B cell (primary cell): Measurements from ENCODE around the gene GPC5. TPM values are rescaled to one million over a fixed set of nuclear protein-coding genes. Genes with fewer than 3 reads are reported as not detected.

Experiments
- ATAC-seq: fragments of 200-7000 bp; cut with Tn5 transposase; one replicate; pipeline ENCODE4 v1.10.0; 2021; ENCODE audit warnings: low read depth, mild to moderate bottlenecking, moderate number of reproducible peaks, moderate library complexity
- CTCF ChIA-PET: fragments of 350-600 bp; sonication (Branson Sonifier 250); formaldehyde crosslinking; loops from one replicate; lab custom pipeline; 2021; ENCODE audit warnings: antibody characterized with exemption, inconsistent platforms; lab: Charles Lee
- POLR2A ChIA-PET: fragments of 350-600 bp; sonication (Branson Sonifier 250); formaldehyde crosslinking; loops from one replicate; lab custom pipeline; 2021; ENCODE audit warnings: antibody characterized with exemption; lab: Charles Lee
- DNase-seq: peaks from one replicate; pipeline ENCODE4 v3.0.0; 2013
- H2AFZ ChIP-seq: 2 replicates; pipeline ENCODE4 v1.6.1; 2012; ENCODE audit warnings: mild to moderate bottlenecking, low read depth, low read length; ENCODE audit not compliant: insufficient read depth, poor library complexity, severe bottlenecking
- H3K27ac ChIP-seq, 2 donors: 1 replicate in 1 of 2; 2 replicates in 1 of 2; pipeline ENCODE4 v1.5.1; 2012 to 2013; ENCODE audit warnings: low read length in 2 of 2, mild to moderate bottlenecking in 2 of 2, moderate library complexity in 1 of 2
- H3K27me3 ChIP-seq, 4 experiments: fragments of 200-600 bp in 1 of 4; sonication (generic) in 1 of 4; replicated peaks in 1 of 4; 1 replicate in 2 of 4; 2 replicates in 2 of 4; pipeline versions ENCODE4 v1.6.1 to v1.7.0; 2013 to 2016; ENCODE audit warnings: low read length in 3 of 4, mild to moderate bottlenecking in 2 of 4, mixed read lengths in 1 of 4, moderate library complexity in 1 of 4; ENCODE audit not compliant: insufficient read depth in 4 of 4, control insufficient read depth in 3 of 4; ENCODE audit errors: control extremely low read depth in 1 of 4
- H3K36me3 ChIP-seq, 2 experiments: replicated peaks in 1 of 2; 1 replicate in 1 of 2; 2 replicates in 1 of 2; pipeline versions ENCODE4 v1.6.1 to v1.7.1; 2013; ENCODE audit warnings: low read length in 1 of 2; ENCODE audit not compliant: insufficient read depth in 2 of 2, control insufficient read depth in 1 of 2; ENCODE audit errors: control extremely low read depth in 1 of 2, extremely low read depth in 1 of 2
- H3K4me1 ChIP-seq, 2 donors: fragments of 200-600 bp in 1 of 2; sonication (generic) in 1 of 2; 1 replicate in 1 of 2; 2 replicates in 1 of 2; pipeline versions ENCODE4 v1.5.1 to v1.6.1; 2013 to 2017; ENCODE audit warnings: low read length in 2 of 2; ENCODE audit not compliant: control insufficient read depth in 2 of 2, insufficient read depth in 2 of 2
- H3K4me2 ChIP-seq: replicated peaks from 2 replicates; pipeline ENCODE3; 2012; ENCODE audit warnings: mild to moderate bottlenecking, low read depth, low read length; ENCODE audit not compliant: poor library complexity, severe bottlenecking
- H3K4me3 ChIP-seq, 5 experiments: fragments of 200-600 bp in 1 of 5; sonication (generic) in 1 of 5; 1 replicate in 3 of 5; 2 replicates in 2 of 5; pipeline versions ENCODE4 v1.5.1 to v1.7.0; 2011 to 2016; ENCODE audit warnings: low read length in 4 of 5, mild to moderate bottlenecking in 4 of 5, low read depth in 2 of 5, control low read depth in 1 of 5, moderate library complexity in 1 of 5; ENCODE audit not compliant: insufficient read depth in 1 of 5; ENCODE audit errors: control extremely low read depth in 1 of 5, extremely low read depth in 1 of 5
- H3K79me2 ChIP-seq: fragments of 200-600 bp; sonication (generic); one replicate; pipeline ENCODE4 v1.6.0; 2016; ENCODE audit warnings: low read length; ENCODE audit not compliant: control insufficient read depth, insufficient read depth
- H3K9ac ChIP-seq: fragments of 200-600 bp; sonication (generic); 2 replicates; pipeline ENCODE4 v1.6.1; 2017; ENCODE audit warnings: mild to moderate bottlenecking, low read length, moderate library complexity
- H3K9me3 ChIP-seq, 3 donors: one replicate each; pipeline versions ENCODE4 v1.6.1 to v1.7.1; 2013; ENCODE audit warnings: low read length in 2 of 3; ENCODE audit not compliant: control insufficient read depth in 2 of 3, insufficient read depth in 1 of 3; ENCODE audit errors: control extremely low read depth in 1 of 3
- H4K20me1 ChIP-seq: 2 replicates; pipeline ENCODE4 v1.6.0; 2012; ENCODE audit warnings: mild to moderate bottlenecking, low read length; ENCODE audit not compliant: insufficient read depth, control insufficient read depth, poor library complexity, severe bottlenecking
- H3K27ac Mint-ChIP-seq: one replicate; pipeline ENCODE4 v1.8.0; 2021; ENCODE audit warnings: mixed read lengths
- H3K27me3 Mint-ChIP-seq: one replicate; pipeline ENCODE4 v1.8.0; 2021; ENCODE audit warnings: mixed read lengths
- H3K4me1 Mint-ChIP-seq: one replicate; pipeline ENCODE4 v1.8.0; 2021; ENCODE audit warnings: mixed read lengths
- H3K4me3 Mint-ChIP-seq: one replicate; pipeline ENCODE4 v1.8.0; 2021; ENCODE audit warnings: mixed read lengths
- H3K9me3 Mint-ChIP-seq: one replicate; pipeline ENCODE4 v1.8.0; 2022; ENCODE audit warnings: mixed read lengths; ENCODE audit not compliant: insufficient read depth
- EZH2 ChIP-seq: IDR thresholded peaks from 2 replicates; pipeline ENCODE4 v1.6.1; 2012; ENCODE audit warnings: borderline replicate concordance, low read depth, mild to moderate bottlenecking, moderate library complexity, low read length; ENCODE audit not compliant: insufficient read depth, poor library complexity, severe bottlenecking
- WGBS: methylation state at CpG from one replicate; pipeline ENCODE4 v1.1.5; 2013; ENCODE audit warnings: missing lambda C conversion rate; ENCODE audit not compliant: insufficient coverage; 5-methylcytosine and 5-hydroxymethylcytosine counted together
- intact Hi-C: fragments of 100-400 bp; cut with micrococcal nuclease; formaldehyde crosslinking; loops from one replicate; pipeline ENCODE4 v1.10.0; 2022
- polyA plus RNA-seq: library from polyadenylated mRNA; depleted of rRNA; stranded (reverse); fragments of >200 nt; gene quantifications from 2 replicates; pipeline ENCODE4 v1.2.3, GENCODE V29; 2012
- total RNA-seq, 2 donors: library from RNA; stranded (reverse); fragments of 120-200 nt in 1 of 2; gene quantifications; 1 replicate in 1 of 2; 2 replicates in 1 of 2; pipeline versions ENCODE4 v1.2.3 to v1.2.4, GENCODE V29; 2013 to 2022
- TF ChIP-seq, protein P1 (sequence below): fragments of 200-600 bp; IDR thresholded peaks from one replicate; pipeline ENCODE4 v1.8.0; 2022; ENCODE audit warnings: antibody characterized with exemption, mild to moderate bottlenecking

The GPC5 gene
- total and polyA plus RNA-seq, 2 donors (not counting 1 experiment from before 2014, with no cell fraction given), result 0.15 to 0.30 TPM

DNA sequence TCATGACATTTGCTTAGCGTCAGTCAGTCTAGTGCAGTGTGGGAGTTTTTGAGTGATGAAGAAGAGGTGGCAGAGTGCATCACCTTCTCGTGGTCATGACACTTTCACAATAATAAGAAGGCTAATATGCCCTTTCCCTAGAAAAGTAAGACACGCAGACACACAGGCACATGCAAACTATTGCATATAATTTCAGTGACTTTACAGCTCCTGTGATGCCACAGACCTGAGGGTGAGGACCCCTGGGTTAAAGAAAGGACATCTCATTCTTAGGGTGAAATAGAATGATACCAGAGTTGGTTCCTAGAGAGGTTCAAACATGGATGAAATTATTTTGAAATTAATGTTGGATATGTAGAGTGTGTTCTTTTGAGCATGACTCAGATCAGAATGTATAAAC lies 300.3 kb downstream of the GPC5 start:
- DNase-seq, result no peak
- H3K27me3 Mint-ChIP-seq, result no peaks in the 10 kb centered on the region
- Histone ChIP-seq H3K27me3 (no peaks in the 10 kb centered on the region), H4K20me1 (no peaks in the 10 kb centered on the region), H3K4me1 (no peaks in the 10 kb centered on the region), H3K27ac (no peak overlapping the region), H2AFZ (no peak overlapping the region), H3K36me3 (no peaks in the 10 kb centered on the region), H3K79me2 (no peaks in the 10 kb centered on the region), H3K4me3 (no peak overlapping the region), H3K9ac (no peak overlapping the region), H3K9me3 (no peaks in the 10 kb centered on the region), H3K4me2 (no peak overlapping the region)
- no peak overlapping the region for H3K27ac Mint-ChIP-seq
- intact Hi-C loops, result no loop called here
- WGBS, result no CpG with 5 or more reads among the region's 3 CpGs
- no peak for TF ChIP-seq EZH2
- TF ChIP-seq, protein P1, sequence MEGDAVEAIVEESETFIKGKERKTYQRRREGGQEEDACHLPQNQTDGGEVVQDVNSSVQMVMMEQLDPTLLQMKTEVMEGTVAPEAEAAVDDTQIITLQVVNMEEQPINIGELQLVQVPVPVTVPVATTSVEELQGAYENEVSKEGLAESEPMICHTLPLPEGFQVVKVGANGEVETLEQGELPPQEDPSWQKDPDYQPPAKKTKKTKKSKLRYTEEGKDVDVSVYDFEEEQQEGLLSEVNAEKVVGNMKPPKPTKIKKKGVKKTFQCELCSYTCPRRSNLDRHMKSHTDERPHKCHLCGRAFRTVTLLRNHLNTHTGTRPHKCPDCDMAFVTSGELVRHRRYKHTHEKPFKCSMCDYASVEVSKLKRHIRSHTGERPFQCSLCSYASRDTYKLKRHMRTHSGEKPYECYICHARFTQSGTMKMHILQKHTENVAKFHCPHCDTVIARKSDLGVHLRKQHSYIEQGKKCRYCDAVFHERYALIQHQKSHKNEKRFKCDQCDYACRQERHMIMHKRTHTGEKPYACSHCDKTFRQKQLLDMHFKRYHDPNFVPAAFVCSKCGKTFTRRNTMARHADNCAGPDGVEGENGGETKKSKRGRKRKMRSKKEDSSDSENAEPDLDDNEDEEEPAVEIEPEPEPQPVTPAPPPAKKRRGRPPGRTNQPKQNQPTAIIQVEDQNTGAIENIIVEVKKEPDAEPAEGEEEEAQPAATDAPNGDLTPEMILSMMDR, result no peak
- no peak for ATAC-seq
- H3K9me3 Mint-ChIP-seq, result peaks cover 6% of the 10 kb centered on the region
- ChIA-PET CTCF (no interaction called here), POLR2A (no interaction called here)
- no peak overlapping the region for H3K4me3 Mint-ChIP-seq
- H3K4me1 Mint-ChIP-seq, result no peaks in the 10 kb centered on the region

DNA sequence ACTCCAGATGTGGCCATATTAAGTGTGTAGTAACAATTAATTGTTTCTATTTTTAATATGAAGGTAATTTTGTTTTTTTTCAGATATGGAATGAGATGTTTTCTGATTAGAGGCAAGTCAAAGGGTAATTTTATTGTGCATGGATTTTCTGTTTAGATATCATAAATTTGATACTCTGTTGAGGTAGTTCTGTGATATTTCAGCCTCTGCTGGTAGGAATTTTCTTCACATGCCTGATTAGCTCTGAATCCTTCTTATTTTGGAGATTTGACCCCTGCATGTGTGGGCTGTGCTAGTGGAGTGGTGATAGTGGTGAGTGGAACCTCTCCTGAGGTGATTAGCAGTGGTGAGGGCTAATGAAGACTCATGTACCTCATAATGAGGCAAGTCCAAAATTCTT lies 301.4 kb downstream of the GPC5 start:
- no peak for ATAC-seq
- CTCF ChIA-PET, result no interaction called here
- no peak for DNase-seq
- H3K27ac ChIP-seq, result no peak overlapping the region
- intact Hi-C loops, result no loop called here
- no peak overlapping the region for H3K4me2 ChIP-seq
- H3K4me1 Mint-ChIP-seq, result no peaks in the 10 kb centered on the region
- no peak overlapping the region for H3K9ac ChIP-seq
- H3K27ac Mint-ChIP-seq, result no peak overlapping the region
- peaks cover 0 to 4% (median 0%) of the 10 kb centered on the region in 3 donors for H3K9me3 ChIP-seq
- H3K79me2 ChIP-seq, result no peaks in the 10 kb centered on the region
- no peaks in the 10 kb centered on the region for H3K27me3 ChIP-seq
- H4K20me1 ChIP-seq, result no peaks in the 10 kb centered on the region
- no peak for TF ChIP-seq EZH2
- TF ChIP-seq, protein P1, result no peak
- no peaks in the 10 kb centered on the region for H3K36me3 ChIP-seq
- POLR2A ChIA-PET, result no interaction called here
- no peaks in the 10 kb centered on the region for H3K4me1 ChIP-seq
- H3K4me3 ChIP-seq, result no peak overlapping the region
- H3K27me3 Mint-ChIP-seq, result no peaks in the 10 kb centered on the region
- H3K9me3 Mint-ChIP-seq, result peaks cover 6% of the 10 kb centered on the region
- no peak overlapping the region for H2AFZ ChIP-seq
- no peak overlapping the region for H3K4me3 Mint-ChIP-seq
